Measurements from ENCODE around the gene ADGB. TPM values are rescaled to one million over a fixed set of nuclear protein-coding genes. Genes with fewer than 3 reads are reported as not detected.
"Not testable (repeated sequence)": the region's sequence is repeated elsewhere in the genome, so short reads cannot be mapped to it uniquely, and the experiment has no call there.

Gene ADGB
- total RNA-seq, 1 donor from 2014 or later, result not detected

DNA sequence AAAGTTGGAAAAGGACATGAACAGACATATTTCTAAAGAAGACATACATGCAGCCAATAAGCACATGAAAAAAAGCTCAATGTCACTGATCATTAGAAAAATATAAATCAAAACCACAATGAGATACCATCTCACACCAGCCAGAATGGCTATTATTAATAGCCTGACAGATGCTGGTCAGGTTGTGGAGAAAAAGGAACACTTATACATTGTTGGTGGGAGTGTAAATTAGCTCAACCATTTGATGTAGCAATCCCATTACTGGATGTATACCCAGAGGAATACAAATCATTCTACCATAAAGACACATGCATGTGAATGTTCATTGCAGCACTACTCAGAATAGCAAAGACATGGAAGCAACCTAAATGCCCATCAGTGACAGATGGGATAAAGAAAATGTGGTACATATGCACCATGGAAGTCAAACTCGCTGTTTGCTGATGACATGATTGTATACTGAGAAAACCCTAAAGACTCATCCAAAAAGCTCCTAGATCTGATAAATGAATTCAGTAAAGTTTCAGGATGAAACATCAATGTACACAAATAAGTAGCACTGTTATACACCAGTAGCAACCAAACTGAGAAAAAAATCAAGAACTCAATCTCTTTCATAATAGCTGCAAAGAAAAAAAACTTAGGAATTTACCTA is 196.8 kb downstream of the ADGB start:
- Mint-ChIP-seq H3K36me3 (ENCODE audit: unreplicated experiment) (peaks cover 2% of the 10 kb centered on the region), H3K4me3 (ENCODE audit: unreplicated experiment) (no peak overlapping the region), H3K4me1 (ENCODE audit: unreplicated experiment) (no peaks in the 10 kb centered on the region), H3K27ac (ENCODE audit: unreplicated experiment) (no peak overlapping the region), H3K9me3 (ENCODE audit: unreplicated experiment) (peaks cover 16% of the 10 kb centered on the region), H3K27me3 (ENCODE audit: unreplicated experiment) (peaks cover 2% of the 10 kb centered on the region)
- DNase-seq (ENCODE audit: extremely low spot score, unreplicated experiment), result no peak
- TF ChIP-seq, protein P1, sequence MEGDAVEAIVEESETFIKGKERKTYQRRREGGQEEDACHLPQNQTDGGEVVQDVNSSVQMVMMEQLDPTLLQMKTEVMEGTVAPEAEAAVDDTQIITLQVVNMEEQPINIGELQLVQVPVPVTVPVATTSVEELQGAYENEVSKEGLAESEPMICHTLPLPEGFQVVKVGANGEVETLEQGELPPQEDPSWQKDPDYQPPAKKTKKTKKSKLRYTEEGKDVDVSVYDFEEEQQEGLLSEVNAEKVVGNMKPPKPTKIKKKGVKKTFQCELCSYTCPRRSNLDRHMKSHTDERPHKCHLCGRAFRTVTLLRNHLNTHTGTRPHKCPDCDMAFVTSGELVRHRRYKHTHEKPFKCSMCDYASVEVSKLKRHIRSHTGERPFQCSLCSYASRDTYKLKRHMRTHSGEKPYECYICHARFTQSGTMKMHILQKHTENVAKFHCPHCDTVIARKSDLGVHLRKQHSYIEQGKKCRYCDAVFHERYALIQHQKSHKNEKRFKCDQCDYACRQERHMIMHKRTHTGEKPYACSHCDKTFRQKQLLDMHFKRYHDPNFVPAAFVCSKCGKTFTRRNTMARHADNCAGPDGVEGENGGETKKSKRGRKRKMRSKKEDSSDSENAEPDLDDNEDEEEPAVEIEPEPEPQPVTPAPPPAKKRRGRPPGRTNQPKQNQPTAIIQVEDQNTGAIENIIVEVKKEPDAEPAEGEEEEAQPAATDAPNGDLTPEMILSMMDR (IDR thresholded peaks at IDR 0.05), result no peak

DNA sequence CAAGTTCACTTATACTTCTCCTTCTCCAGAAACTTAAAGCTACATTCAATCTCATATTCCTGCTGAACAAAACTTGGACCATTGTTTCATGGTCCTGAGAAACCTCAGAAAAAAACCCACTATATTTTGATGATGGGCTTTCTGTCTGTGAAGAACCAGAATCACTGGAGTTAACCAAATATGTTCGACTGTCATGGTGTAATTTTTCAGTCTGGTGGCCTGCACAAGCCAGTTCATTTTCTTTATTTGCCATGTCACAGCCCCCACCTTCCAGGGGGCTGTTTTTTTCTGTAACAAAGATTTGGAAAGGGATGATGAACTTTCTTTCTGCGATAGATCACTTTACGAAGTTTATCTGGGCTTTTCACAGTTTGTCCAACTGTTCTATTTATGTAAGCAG is 204.4 kb downstream of the ADGB start:
- H3K9me3 Mint-ChIP-seq (ENCODE audit: unreplicated experiment); H3K4me3 Mint-ChIP-seq (ENCODE audit: unreplicated experiment); H3K27ac Mint-ChIP-seq (ENCODE audit: unreplicated experiment); H3K36me3 Mint-ChIP-seq (ENCODE audit: unreplicated experiment); H3K27me3 Mint-ChIP-seq (ENCODE audit: unreplicated experiment); DNase-seq (ENCODE audit: extremely low spot score, unreplicated experiment); H3K4me1 Mint-ChIP-seq (ENCODE audit: unreplicated experiment): not testable (repeated sequence)

DNA sequence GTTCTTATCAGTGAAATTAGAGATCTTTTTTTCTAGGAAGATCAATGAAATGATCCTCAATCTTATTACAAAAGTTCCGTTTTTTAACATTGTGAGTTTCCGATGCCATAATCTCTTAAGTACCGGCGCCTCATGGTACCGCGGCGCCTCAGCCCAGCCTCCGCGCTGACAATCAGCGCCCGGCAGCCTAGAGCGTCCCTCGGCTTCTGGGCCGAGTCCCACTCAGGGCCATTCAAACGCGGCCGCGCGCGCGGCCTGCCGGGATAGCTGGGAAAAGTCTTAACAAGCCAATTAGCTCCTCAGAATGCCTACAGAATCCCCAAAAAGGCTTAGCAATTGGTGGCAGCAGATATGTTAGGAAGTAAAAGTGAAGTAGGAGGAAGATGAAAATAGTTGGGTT is 204.8 kb downstream of the ADGB start:
- TF ChIP-seq, protein P1 (IDR thresholded peaks at IDR 0.05), result no peak
- H3K27ac Mint-ChIP-seq (ENCODE audit: unreplicated experiment), result no peak overlapping the region
- H3K9me3 Mint-ChIP-seq (ENCODE audit: unreplicated experiment), result no peaks in the 10 kb centered on the region
- H3K4me1 Mint-ChIP-seq (ENCODE audit: unreplicated experiment), result no peaks in the 10 kb centered on the region
- peaks cover 3% of the 10 kb centered on the region for H3K27me3 Mint-ChIP-seq (ENCODE audit: unreplicated experiment)
- no peak overlapping the region for H3K4me3 Mint-ChIP-seq (ENCODE audit: unreplicated experiment)
- DNase-seq (ENCODE audit: extremely low spot score, unreplicated experiment), result no peak
- no peaks in the 10 kb centered on the region for H3K36me3 Mint-ChIP-seq (ENCODE audit: unreplicated experiment)

DNA sequence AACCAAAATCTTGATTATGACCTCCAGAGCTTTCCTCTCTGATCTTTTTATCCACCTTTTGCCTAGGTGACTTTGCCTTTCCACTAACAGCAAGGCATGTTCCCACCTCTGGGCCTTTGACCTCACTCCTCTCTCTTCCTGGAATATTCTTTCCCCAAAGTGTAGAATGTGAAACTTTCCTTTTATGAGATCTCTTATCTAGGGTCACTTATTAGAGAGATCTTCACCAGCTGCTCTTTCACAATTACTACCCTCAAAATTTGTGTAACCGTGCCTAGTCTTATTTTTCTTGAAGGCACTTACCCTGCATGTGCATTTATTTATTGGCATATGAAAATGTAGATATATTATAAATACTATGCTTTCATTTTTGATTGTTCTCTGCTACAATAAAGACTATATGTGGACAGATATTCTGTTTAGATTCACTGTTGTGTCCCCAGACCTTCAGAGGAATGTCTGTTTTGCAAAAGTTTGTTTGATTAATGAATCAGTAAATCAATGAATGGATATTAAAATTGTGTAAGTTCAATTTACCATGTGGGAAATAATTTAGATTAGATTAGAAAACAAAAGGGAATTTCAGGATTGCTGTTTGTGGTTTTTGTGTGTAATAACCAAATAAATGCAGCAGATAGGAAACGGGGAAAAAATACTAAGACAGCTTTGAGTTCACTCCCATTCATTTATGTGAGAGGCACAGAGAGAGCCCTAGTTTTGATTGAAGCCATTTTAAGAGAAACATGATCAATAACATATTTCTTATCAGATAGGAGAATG is 207.0 kb downstream of the ADGB start:
- TF ChIP-seq, protein P1 (IDR thresholded peaks at IDR 0.05), result no peak
- no peaks in the 10 kb centered on the region for H3K9me3 Mint-ChIP-seq (ENCODE audit: unreplicated experiment)
- H3K27me3 Mint-ChIP-seq (ENCODE audit: unreplicated experiment), result peaks cover 3% of the 10 kb centered on the region
- H3K4me1 Mint-ChIP-seq (ENCODE audit: unreplicated experiment), result no peaks in the 10 kb centered on the region
- DNase-seq (ENCODE audit: extremely low spot score, unreplicated experiment), result no peak
- H3K4me3 Mint-ChIP-seq (ENCODE audit: unreplicated experiment), result no peak overlapping the region
- no peaks in the 10 kb centered on the region for H3K36me3 Mint-ChIP-seq (ENCODE audit: unreplicated experiment)
- H3K27ac Mint-ChIP-seq (ENCODE audit: unreplicated experiment), result no peak overlapping the region

DNA sequence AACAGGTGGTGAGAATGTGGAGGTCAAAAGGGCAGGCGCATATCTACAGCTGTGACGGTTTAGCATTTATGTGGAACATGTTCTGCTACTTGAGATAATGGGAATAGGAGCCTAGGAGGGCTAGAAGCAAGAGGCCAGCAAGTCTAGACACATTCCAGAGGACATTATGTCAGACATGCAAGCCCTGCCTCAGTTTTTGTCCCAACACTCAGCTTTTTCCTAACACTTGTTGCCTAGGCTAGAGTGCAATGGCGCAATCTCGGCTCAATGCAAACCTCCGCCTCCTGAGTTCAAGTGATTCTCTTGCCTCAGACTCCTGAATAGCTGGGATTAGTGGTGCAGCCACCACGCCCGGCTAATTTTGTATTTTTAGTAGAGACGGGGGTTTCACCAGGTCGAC is 210.2 kb downstream of the ADGB start:
- H3K27me3 Mint-ChIP-seq (ENCODE audit: unreplicated experiment); DNase-seq (ENCODE audit: extremely low spot score, unreplicated experiment); H3K9me3 Mint-ChIP-seq (ENCODE audit: unreplicated experiment); H3K36me3 Mint-ChIP-seq (ENCODE audit: unreplicated experiment); H3K27ac Mint-ChIP-seq (ENCODE audit: unreplicated experiment); H3K4me3 Mint-ChIP-seq (ENCODE audit: unreplicated experiment): not testable (repeated sequence)
- H3K4me1 Mint-ChIP-seq (ENCODE audit: unreplicated experiment), result peaks cover 13% of the 10 kb centered on the region

DNA sequence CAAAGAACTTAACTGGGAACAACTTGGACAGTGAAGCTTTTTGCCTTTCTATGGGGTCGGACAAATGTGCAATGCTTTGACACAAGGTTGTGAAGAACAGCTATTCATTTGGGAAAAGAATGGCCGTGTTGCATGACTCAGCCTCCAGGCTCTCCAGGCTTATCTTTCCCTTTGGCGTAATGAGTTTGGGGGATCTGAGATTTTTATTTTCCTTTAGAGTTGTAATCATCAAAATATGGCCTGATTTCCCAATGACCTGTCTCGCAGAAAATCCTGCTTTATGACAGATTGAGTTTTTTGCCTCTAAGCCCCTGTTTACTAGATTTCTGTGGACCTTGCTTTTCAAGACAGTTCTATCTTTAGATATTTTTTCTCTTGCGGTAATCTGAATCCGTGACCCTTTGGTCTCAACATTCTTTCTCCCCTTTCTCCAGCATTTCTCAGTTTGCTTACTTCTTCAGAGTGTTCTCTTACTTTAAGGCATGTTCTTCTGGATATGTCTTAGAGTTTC is 214.1 kb downstream of the ADGB start:
- H3K36me3 Mint-ChIP-seq (ENCODE audit: unreplicated experiment); H3K27me3 Mint-ChIP-seq (ENCODE audit: unreplicated experiment); H3K9me3 Mint-ChIP-seq (ENCODE audit: unreplicated experiment); DNase-seq (ENCODE audit: extremely low spot score, unreplicated experiment); H3K27ac Mint-ChIP-seq (ENCODE audit: unreplicated experiment); H3K4me3 Mint-ChIP-seq (ENCODE audit: unreplicated experiment): not testable (repeated sequence)
- peaks cover 13% of the 10 kb centered on the region for H3K4me1 Mint-ChIP-seq (ENCODE audit: unreplicated experiment)

All from osteocyte (in vitro differentiated cells).